Liver (tissue), 9 donors: ENCODE results near the gene GOSR2. TPM values are rescaled to one million over a fixed set of nuclear protein-coding genes. Genes with fewer than 3 reads are reported as not detected.

Experiments
- DNase-seq: peaks from one replicate; pipeline ENCODE4 v3.0.0-alpha.2; 2017; ENCODE audit warnings: low spot score
- H3K27ac ChIP-seq, 2 donors: one replicate each; pipeline ENCODE4 v1.7.0; 2013; ENCODE audit warnings: inconsistent platforms in 2 of 2, low read length in 2 of 2, control low read depth in 1 of 2, low read depth in 1 of 2, mild to moderate bottlenecking in 1 of 2
- H3K27me3 ChIP-seq, 4 donors: one replicate each; pipeline versions ENCODE4 v1.6.1 to v1.7.0; 2013; ENCODE audit warnings: low read length in 3 of 4, inconsistent platforms in 1 of 4, mild to moderate bottlenecking in 1 of 4, moderate library complexity in 1 of 4; ENCODE audit not compliant: control insufficient read depth in 4 of 4, insufficient read depth in 4 of 4
- H3K36me3 ChIP-seq, 4 donors: one replicate each; pipeline versions ENCODE4 v1.6.1 to v1.7.0; 2013; ENCODE audit warnings: low read length in 3 of 4, mild to moderate bottlenecking in 3 of 4, low read depth in 1 of 4, moderate library complexity in 1 of 4; ENCODE audit not compliant: control insufficient read depth in 4 of 4, insufficient read depth in 3 of 4
- H3K4me1 ChIP-seq, 4 donors: one replicate each; pipeline versions ENCODE4 v1.6.1 to v1.7.0; 2013; ENCODE audit warnings: low read length in 3 of 4, mild to moderate bottlenecking in 3 of 4, moderate library complexity in 1 of 4; ENCODE audit not compliant: control insufficient read depth in 4 of 4, insufficient read depth in 4 of 4
- H3K4me3 ChIP-seq, 3 donors: one replicate each; pipeline versions ENCODE4 v1.6.1 to v1.7.0; 2013; ENCODE audit warnings: low read length in 3 of 3, control low read depth in 1 of 3, low read depth in 1 of 3, mild to moderate bottlenecking in 1 of 3
- H3K9ac ChIP-seq, 2 donors: one replicate each; pipeline ENCODE4 v1.7.0; 2013; ENCODE audit warnings: low read length in 2 of 2, mild to moderate bottlenecking in 2 of 2, moderate library complexity in 2 of 2, control low read depth in 1 of 2, low read depth in 1 of 2
- H3K9me3 ChIP-seq, 4 donors: one replicate each; pipeline versions ENCODE4 v1.6.1 to v1.7.0; 2013; ENCODE audit warnings: low read length in 3 of 4; ENCODE audit not compliant: control insufficient read depth in 4 of 4
- EGR1 ChIP-seq, 2 donors: IDR thresholded peaks; 2 replicates each; pipeline ENCODE4 v1.6.1; 2016 to 2018; ENCODE audit warnings: antibody characterized with exemption in 2 of 2, low read depth in 2 of 2
- FOXA1 ChIP-seq: IDR thresholded peaks from 2 replicates; pipeline ENCODE4 v1.6.1; 2016; ENCODE audit warnings: antibody characterized with exemption
- FOXA2 ChIP-seq: IDR thresholded peaks from 2 replicates; pipeline ENCODE4 v1.6.1; 2016; ENCODE audit warnings: antibody characterized with exemption
- GABPA ChIP-seq, 2 donors: IDR thresholded peaks in 1 of 2; conservative IDR thresholded peaks in 1 of 2; 2 replicates each; pipeline ENCODE4 v1.6.1; 2016; ENCODE audit warnings: antibody characterized with exemption in 2 of 2, mild to moderate bottlenecking in 1 of 2, moderate library complexity in 1 of 2
- HNF4A ChIP-seq, 2 donors: conservative IDR thresholded peaks; 2 replicates each; pipeline ENCODE4 v1.6.1; 2016; ENCODE audit warnings: antibody characterized with exemption in 2 of 2, mild to moderate bottlenecking in 2 of 2
- HNF4G ChIP-seq: IDR thresholded peaks from 2 replicates; pipeline ENCODE4 v1.6.1; 2016; ENCODE audit warnings: antibody characterized with exemption
- JUND ChIP-seq, 2 donors: IDR thresholded peaks; 2 replicates each; pipeline ENCODE4 v1.6.1; 2016; ENCODE audit warnings: antibody characterized with exemption in 2 of 2
- MAX ChIP-seq: IDR thresholded peaks from 2 replicates; pipeline ENCODE4 v1.6.1; 2016; ENCODE audit warnings: antibody characterized with exemption
- NR2F2 ChIP-seq: IDR thresholded peaks from 2 replicates; pipeline ENCODE4 v1.6.1; 2016; ENCODE audit warnings: antibody characterized with exemption
- RAD21 ChIP-seq, 2 donors: IDR thresholded peaks; 2 replicates each; pipeline ENCODE4 v1.6.1; 2016; ENCODE audit warnings: antibody characterized with exemption in 2 of 2, mild to moderate bottlenecking in 2 of 2
- REST ChIP-seq: IDR thresholded peaks from 2 replicates; pipeline ENCODE4 v1.6.1; 2016; ENCODE audit warnings: antibody characterized with exemption, mild to moderate bottlenecking
- RXRA ChIP-seq, 2 donors: IDR thresholded peaks; 2 replicates each; pipeline ENCODE4 v1.6.1; 2017 to 2018; ENCODE audit warnings: antibody characterized with exemption in 2 of 2, mild to moderate bottlenecking in 1 of 2
- SP1 ChIP-seq: IDR thresholded peaks from 2 replicates; pipeline ENCODE4 v1.6.1; 2018; ENCODE audit warnings: antibody characterized with exemption, mild to moderate bottlenecking
- TAF1 ChIP-seq: conservative IDR thresholded peaks from 2 replicates; pipeline ENCODE4 v1.6.1; 2016; ENCODE audit warnings: antibody characterized with exemption, mild to moderate bottlenecking
- YY1 ChIP-seq: IDR thresholded peaks from 2 replicates; pipeline ENCODE4 v1.6.1; 2016; ENCODE audit warnings: antibody characterized with exemption, mild to moderate bottlenecking
- WGBS: extraction: QIAGEN DNeasy Blood & Tissue Kit; methylation state at CpG from one replicate; pipeline ENCODE4 v1.1.7; 2013; 5-methylcytosine and 5-hydroxymethylcytosine counted together
- polyA plus RNA-seq, 2 donors: library from polyadenylated mRNA; stranded (reverse) in 1 of 2; unstranded in 1 of 2; fragments of 200-250 nt in 1 of 2; fragments of >200 nt in 1 of 2; fragmentation: Nextera tagmentation in 1 of 2; extraction: Ambion mirVana in 1 of 2; gene quantifications; one replicate each; pipeline versions ENCODE4 v1.2.1 to v1.2.3, GENCODE V29; 2013 to 2015
- total RNA-seq, 2 donors: library from RNA; depleted of rRNA; stranded (reverse); fragments of >200 nt; gene quantifications; one replicate each; pipeline ENCODE4 v1.2.3, GENCODE V29; 2014
- TF ChIP-seq, protein P1 (sequence below): fragments of 150-350 bp; IDR thresholded peaks from 2 replicates; pipeline ENCODE4 v1.5.1; 2017; ENCODE audit warnings: improper control_type of control experiment, low read depth, low read length; ENCODE audit not compliant: missing input control
- TF ChIP-seq, protein P2 (sequence below): IDR thresholded peaks from 2 replicates; pipeline ENCODE4 v1.6.1; 2016; ENCODE audit warnings: antibody characterized with exemption
- donor health status: healthy.
- donor health status: healthy.
- donor health status: healthy.
- donor health status: healthy.
- donor health status: healthy.

Gene GOSR2
- total and polyA plus RNA-seq, 4 donors = 19.9 to 43.8 (median 21.0) TPM

DNA sequence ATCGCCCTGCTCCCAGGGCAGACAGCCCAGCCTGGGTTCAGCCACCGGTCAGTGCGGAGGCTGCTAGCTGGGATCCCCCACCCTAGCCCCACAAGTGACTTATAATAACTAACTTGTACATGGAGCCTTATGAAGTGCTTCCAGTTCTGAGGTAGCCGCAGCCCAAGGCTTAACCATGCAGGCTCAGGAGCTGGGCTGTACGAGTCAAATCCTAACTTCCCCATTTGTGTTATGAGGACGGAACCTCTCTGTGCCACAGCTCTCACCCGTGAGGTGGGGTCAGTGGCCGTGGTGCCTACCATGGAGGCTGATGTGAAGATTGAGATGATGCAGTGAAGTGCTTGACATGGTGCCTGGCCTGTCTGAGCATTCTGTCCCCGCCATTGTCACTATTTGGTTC, 27.8 kb upstream of the GOSR2 start:
- Histone ChIP-seq H3K9me3 (no peaks in the 10 kb centered on the region), H3K4me3 (no peak overlapping the region), H3K27ac (no peak overlapping the region), H3K9ac (no peak overlapping the region), H3K4me1 (no peaks in the 10 kb centered on the region), H3K27me3 (no peaks in the 10 kb centered on the region), H3K36me3 (no peaks in the 10 kb centered on the region)
- no peak for DNase-seq
- 82% methylated on average over 9 of the region's 9 CpGs for WGBS
- TF ChIP-seq HNF4G = no peak
- no peak for TF ChIP-seq EGR1 (IDR thresholded peaks at IDR 0.05; ENCODE audit: low read depth in 2 of 2)
- TF ChIP-seq JUND (IDR thresholded peaks at IDR 0.05) = no peak
- no peak for TF ChIP-seq SP1
- TF ChIP-seq NR2F2 = no peak
- TF ChIP-seq FOXA2 = no peak
- TF ChIP-seq HNF4A (conservative IDR thresholded peaks at IDR 0.05) = no peak
- TF ChIP-seq, protein P1, sequence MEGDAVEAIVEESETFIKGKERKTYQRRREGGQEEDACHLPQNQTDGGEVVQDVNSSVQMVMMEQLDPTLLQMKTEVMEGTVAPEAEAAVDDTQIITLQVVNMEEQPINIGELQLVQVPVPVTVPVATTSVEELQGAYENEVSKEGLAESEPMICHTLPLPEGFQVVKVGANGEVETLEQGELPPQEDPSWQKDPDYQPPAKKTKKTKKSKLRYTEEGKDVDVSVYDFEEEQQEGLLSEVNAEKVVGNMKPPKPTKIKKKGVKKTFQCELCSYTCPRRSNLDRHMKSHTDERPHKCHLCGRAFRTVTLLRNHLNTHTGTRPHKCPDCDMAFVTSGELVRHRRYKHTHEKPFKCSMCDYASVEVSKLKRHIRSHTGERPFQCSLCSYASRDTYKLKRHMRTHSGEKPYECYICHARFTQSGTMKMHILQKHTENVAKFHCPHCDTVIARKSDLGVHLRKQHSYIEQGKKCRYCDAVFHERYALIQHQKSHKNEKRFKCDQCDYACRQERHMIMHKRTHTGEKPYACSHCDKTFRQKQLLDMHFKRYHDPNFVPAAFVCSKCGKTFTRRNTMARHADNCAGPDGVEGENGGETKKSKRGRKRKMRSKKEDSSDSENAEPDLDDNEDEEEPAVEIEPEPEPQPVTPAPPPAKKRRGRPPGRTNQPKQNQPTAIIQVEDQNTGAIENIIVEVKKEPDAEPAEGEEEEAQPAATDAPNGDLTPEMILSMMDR = no peak

- TF ChIP-seq HNF4A (conservative IDR thresholded peaks at IDR 0.05) = no peak
- no peak for TF ChIP-seq TAF1
- TF ChIP-seq FOXA2 = no peak
- no peak for TF ChIP-seq YY1
- no peak for TF ChIP-seq JUND (IDR thresholded peaks at IDR 0.05)
- no peak for TF ChIP-seq MAX
- TF ChIP-seq GABPA (IDR thresholded peaks at IDR 0.05 in 1 of 2, conservative IDR thresholded peaks at IDR 0.05 in 1 of 2) = no peak
- no peak for TF ChIP-seq RXRA (IDR thresholded peaks at IDR 0.05)
- TF ChIP-seq FOXA1 = no peak
- no peak for TF ChIP-seq HNF4G
- TF ChIP-seq RAD21 (IDR thresholded peaks at IDR 0.05) = no peak
- no peak for TF ChIP-seq REST
- TF ChIP-seq, protein P1 = no peak
- TF ChIP-seq NR2F2 = no peak
- TF ChIP-seq, protein P2, sequence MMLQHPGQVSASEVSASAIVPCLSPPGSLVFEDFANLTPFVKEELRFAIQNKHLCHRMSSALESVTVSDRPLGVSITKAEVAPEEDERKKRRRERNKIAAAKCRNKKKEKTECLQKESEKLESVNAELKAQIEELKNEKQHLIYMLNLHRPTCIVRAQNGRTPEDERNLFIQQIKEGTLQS = no peak
- no peak for TF ChIP-seq SP1
- TF ChIP-seq EGR1 (IDR thresholded peaks at IDR 0.05; ENCODE audit: low read depth in 2 of 2) = no peak
- Histone ChIP-seq H3K27ac (no peak overlapping the region), H3K36me3 (no peaks in the 10 kb centered on the region), H3K9ac (no peak overlapping the region), H3K27me3 (no peaks in the 10 kb centered on the region), H3K4me3 (no peak overlapping the region), H3K9me3 (no peaks in the 10 kb centered on the region), H3K4me1 (no peaks in the 10 kb centered on the region)
- no peak for DNase-seq
- WGBS = 86% methylated on average over 9 of the region's 9 CpGs
Measured at GRCh38 chr17:46896991-46897390, 26.0 kb upstream of the GOSR2 start.
